ENCODE measurements around the gene PDK4. TPM values are rescaled to one million over a fixed set of nuclear protein-coding genes. Genes with fewer than 3 reads are reported as not detected.

PDK4 gene
- total and polyA plus RNA-seq, 4 experiments from 2014 or later = 0.35 to 0.44 TPM; not detected in 2

DNA sequence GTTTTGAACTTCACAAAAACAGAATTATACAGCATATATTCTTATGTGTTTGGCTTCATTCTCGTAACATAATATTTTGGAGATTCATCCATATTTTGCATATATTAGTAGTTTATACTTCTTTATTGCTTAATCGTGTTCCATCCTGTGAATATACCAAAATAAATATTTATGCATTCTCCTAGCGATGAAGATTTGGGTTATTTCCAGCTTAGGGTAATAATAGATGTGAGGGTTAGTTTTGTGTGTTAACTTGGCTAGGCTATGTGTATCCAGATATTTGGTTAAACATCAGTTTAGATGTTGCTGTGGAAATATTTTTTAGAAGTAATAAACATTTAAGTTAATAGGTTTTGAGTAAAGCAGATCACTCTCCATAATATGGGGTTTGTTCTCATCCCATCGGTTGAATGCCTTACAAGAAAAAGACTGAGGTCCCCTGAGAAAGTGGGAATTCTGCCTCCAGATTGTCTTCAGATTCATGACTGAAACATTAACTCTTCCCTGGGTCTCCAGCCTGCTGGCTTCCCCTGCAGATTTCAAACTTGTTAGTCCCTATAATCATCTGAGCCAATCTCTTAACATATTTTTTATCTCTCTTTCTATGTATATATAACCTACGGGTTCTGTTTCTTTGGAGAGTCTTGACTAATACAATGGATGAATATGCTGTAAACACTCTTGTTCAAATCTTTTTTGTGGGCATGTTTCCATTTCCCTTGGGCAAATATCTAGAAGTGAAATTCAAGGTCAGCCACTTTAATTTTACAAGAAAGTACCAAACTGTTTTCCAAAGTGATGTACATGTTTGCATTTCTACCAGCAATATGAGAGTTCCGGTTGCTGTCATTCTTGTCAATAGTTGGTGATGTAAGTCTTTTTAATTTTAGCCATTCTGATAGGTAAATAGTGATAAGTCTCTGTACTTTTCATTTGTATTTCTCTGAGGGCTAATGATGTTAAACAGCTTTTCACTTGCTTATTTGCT is 48.7 kb downstream of the PDK4 start:
- ChIA-PET POLR2A (ENCODE audit: partially characterized antibody) (no interaction called here), CTCF (ENCODE audit: partially characterized antibody) (no interaction called here)
- Histone ChIP-seq H3K4me3 (ENCODE audit: low read length in 2 of 2) (no peak overlapping the region), H3K36me3 (ENCODE audit: insufficient read depth, low read length) (no peaks in the 10 kb centered on the region), H3K4me1 (ENCODE audit: insufficient read depth, low read length) (no peaks in the 10 kb centered on the region), H3K27me3 (ENCODE audit: insufficient read depth, low read length) (no peaks in the 10 kb centered on the region), H3K9me3 (ENCODE audit: control insufficient read depth in 1 of 2, low read length in 2 of 2) (no peaks in the 10 kb centered on the region), H3K27ac (ENCODE audit: low read depth, low read length) (no peak overlapping the region)
- H3K27ac Mint-ChIP-seq = no peak overlapping the region
- no peaks in the 10 kb centered on the region for H3K36me3 Mint-ChIP-seq
- no peak for DNase-seq
- peaks cover 0 to 3% (median 0%) of the 10 kb centered on the region in 8 donors for H3K9me3 Mint-ChIP-seq
- no peak overlapping the region for H3K4me3 Mint-ChIP-seq
- H3K4me1 Mint-ChIP-seq = no peaks in the 10 kb centered on the region
- no peaks in the 10 kb centered on the region for H3K27me3 Mint-ChIP-seq
- intact Hi-C loops (cut with micrococcal nuclease) = no loop called here

DNA sequence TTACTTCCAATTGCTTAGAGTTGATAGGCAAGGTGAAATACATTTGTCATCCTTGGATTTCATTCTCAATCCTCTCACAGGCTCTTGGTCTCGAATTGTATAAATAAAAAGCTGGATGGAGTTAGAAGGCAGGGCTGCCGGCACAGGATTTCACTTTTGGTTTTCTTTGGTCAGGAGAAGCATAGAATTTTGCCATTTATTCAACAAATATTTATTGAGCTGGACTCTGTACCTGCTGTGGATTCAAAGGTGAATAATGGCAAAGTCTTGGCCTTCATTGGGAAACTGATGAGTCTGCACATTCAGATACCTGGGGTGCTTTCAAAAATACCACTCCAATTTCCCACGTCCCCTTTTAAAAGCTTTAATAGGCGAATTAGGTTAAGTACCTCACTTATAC is 49.7 kb downstream of the PDK4 start:
- Mint-ChIP-seq H3K27ac (no peak overlapping the region), H3K27me3 (no peaks in the 10 kb centered on the region), H3K4me1 (no peaks in the 10 kb centered on the region), H3K9me3 (peaks cover 0 to 3% (median 0%) of the 10 kb centered on the region in 8 donors), H3K36me3 (no peaks in the 10 kb centered on the region), H3K4me3 (no peak overlapping the region)
- H3K4me3 ChIP-seq (ENCODE audit: low read length in 2 of 2) = no peak overlapping the region
- H3K4me1 ChIP-seq (ENCODE audit: insufficient read depth, low read length) = no peaks in the 10 kb centered on the region
- no peaks in the 10 kb centered on the region for H3K36me3 ChIP-seq (ENCODE audit: insufficient read depth, low read length)
- ChIA-PET CTCF (ENCODE audit: partially characterized antibody) (interaction anchor here (1.3 kb wide), 1 partner anchor 35 kb away, joined by 3 read pairs; no protein-coding TSS in a partner anchor), POLR2A (ENCODE audit: partially characterized antibody) (no interaction called here)
- no peaks in the 10 kb centered on the region for H3K27me3 ChIP-seq (ENCODE audit: insufficient read depth, low read length)
- DNase-seq = no peak
- no peaks in the 10 kb centered on the region for H3K9me3 ChIP-seq (ENCODE audit: control insufficient read depth in 1 of 2, low read length in 2 of 2)
- H3K27ac ChIP-seq (ENCODE audit: low read depth, low read length) = no peak overlapping the region
- intact Hi-C loops (cut with micrococcal nuclease) = no loop called here

DNA sequence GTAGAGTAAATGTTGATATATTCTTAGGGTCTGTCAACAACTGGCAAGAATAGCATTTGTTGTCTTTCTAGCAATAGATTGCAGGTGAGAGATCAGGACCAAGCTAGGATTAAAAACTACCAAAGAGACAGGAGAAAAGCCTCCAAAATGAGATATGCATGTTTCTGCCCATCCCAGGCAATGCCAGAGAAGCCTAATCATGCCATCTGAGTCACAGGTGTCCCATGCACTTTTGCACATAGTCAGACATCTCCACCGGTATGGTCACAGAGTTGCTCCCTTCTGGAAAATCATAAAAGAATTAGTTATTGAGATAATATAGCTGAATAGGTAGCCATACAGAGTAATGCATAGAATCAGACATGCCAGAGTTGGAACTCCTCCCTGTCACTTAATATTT is 50.6 kb downstream of the PDK4 start:
- Mint-ChIP-seq H3K27me3 (no peaks in the 10 kb centered on the region), H3K27ac (no peak overlapping the region), H3K4me1 (no peaks in the 10 kb centered on the region), H3K4me3 (no peak overlapping the region), H3K36me3 (no peaks in the 10 kb centered on the region), H3K9me3 (peaks cover 0 to 3% (median 0%) of the 10 kb centered on the region in 8 donors)
- H3K4me1 ChIP-seq (ENCODE audit: insufficient read depth, low read length) = no peaks in the 10 kb centered on the region
- H3K9me3 ChIP-seq (ENCODE audit: control insufficient read depth in 1 of 2, low read length in 2 of 2) = no peaks in the 10 kb centered on the region
- no peaks in the 10 kb centered on the region for H3K27me3 ChIP-seq (ENCODE audit: insufficient read depth, low read length)
- no peak overlapping the region for H3K27ac ChIP-seq (ENCODE audit: low read depth, low read length)
- intact Hi-C loops (cut with micrococcal nuclease) = no loop called here
- ChIA-PET POLR2A (ENCODE audit: partially characterized antibody) (no interaction called here), CTCF (ENCODE audit: partially characterized antibody) (interaction anchor here (1.3 kb wide), 1 partner anchor 34 kb away, joined by 3 read pairs; no protein-coding TSS in a partner anchor)
- DNase-seq = no peak
- H3K36me3 ChIP-seq (ENCODE audit: insufficient read depth, low read length) = no peaks in the 10 kb centered on the region
- no peak overlapping the region for H3K4me3 ChIP-seq (ENCODE audit: low read length in 2 of 2)

DNA sequence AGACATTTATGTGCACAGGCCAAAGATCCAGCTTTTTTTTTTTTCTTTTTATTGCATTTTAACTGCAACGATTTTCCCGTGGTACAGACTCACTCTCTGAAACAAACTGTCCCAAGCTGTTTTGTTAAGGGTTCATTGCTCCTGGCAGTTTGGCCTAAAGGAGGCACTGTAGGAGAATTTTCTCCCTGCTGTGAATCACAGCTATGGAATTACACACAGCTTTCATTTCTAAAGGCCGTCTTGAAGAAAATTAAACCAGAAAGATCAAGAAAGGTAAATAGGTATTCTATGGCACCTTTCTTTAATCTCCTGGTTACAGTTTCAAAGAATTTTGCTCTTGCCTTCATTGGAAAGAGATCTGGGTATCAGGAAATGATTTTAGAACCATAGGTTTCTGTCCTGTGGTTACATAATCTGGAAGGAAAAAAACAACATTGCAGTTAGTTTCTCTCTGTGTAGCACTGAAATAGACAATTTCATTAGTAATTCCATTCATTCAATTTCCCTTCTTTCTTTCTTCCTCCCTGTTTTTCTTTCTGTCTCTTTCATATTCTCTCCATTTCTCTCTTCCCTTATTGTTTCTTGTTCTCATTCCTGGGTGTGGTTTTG is 51.2 kb downstream of the PDK4 start:
- no peaks in the 10 kb centered on the region for H3K9me3 ChIP-seq (ENCODE audit: control insufficient read depth in 1 of 2, low read length in 2 of 2)
- no peaks in the 10 kb centered on the region for H3K36me3 ChIP-seq (ENCODE audit: insufficient read depth, low read length)
- ChIA-PET CTCF (ENCODE audit: partially characterized antibody) (no interaction called here), POLR2A (ENCODE audit: partially characterized antibody) (no interaction called here)
- H3K27ac ChIP-seq (ENCODE audit: low read depth, low read length) = no peak overlapping the region
- intact Hi-C loops (cut with micrococcal nuclease) = no loop called here
- Mint-ChIP-seq H3K27me3 (peaks cover 0 to 2% of the 10 kb centered on the region in 2 donors), H3K27ac (no peak overlapping the region), H3K9me3 (peaks cover 0 to 3% (median 0%) of the 10 kb centered on the region in 8 donors), H3K4me3 (no peak overlapping the region), H3K4me1 (no peaks in the 10 kb centered on the region), H3K36me3 (no peaks in the 10 kb centered on the region)
- H3K4me3 ChIP-seq (ENCODE audit: low read length in 2 of 2) = no peak overlapping the region
- H3K27me3 ChIP-seq (ENCODE audit: insufficient read depth, low read length) = no peaks in the 10 kb centered on the region
- no peaks in the 10 kb centered on the region for H3K4me1 ChIP-seq (ENCODE audit: insufficient read depth, low read length)
- no peak for DNase-seq

DNA sequence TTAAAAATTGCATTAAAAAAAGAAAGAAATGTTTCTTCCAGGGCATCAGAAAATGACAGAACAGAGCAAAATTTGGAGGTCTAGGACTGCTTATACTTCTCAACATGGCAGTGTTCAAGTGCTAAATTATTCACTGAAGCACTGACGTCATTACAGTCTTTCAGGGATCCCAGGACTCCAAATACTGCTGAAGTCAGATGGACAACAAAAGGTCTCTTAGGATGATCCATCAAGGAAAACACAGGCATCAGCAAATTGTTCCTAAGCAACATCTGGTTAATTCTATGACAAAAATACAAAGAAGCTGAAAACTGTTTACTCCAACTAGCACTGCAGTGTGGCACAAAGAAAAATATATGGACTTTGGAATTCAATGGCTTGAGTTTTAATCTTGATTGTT is 52.1 kb downstream of the PDK4 start:
- Histone ChIP-seq H3K4me1 (ENCODE audit: insufficient read depth, low read length) (no peaks in the 10 kb centered on the region), H3K27me3 (ENCODE audit: insufficient read depth, low read length) (no peaks in the 10 kb centered on the region), H3K36me3 (ENCODE audit: insufficient read depth, low read length) (no peaks in the 10 kb centered on the region), H3K27ac (ENCODE audit: low read depth, low read length) (no peak overlapping the region), H3K4me3 (ENCODE audit: low read length in 2 of 2) (no peak overlapping the region), H3K9me3 (ENCODE audit: control insufficient read depth in 1 of 2, low read length in 2 of 2) (no peaks in the 10 kb centered on the region)
- Mint-ChIP-seq H3K4me1 (no peaks in the 10 kb centered on the region), H3K36me3 (no peaks in the 10 kb centered on the region), H3K9me3 (peaks cover 0 to 3% (median 0%) of the 10 kb centered on the region in 8 donors), H3K4me3 (no peak overlapping the region), H3K27me3 (peaks cover 0 to 2% of the 10 kb centered on the region in 2 donors), H3K27ac (no peak overlapping the region)
- CTCF ChIA-PET (ENCODE audit: partially characterized antibody) = no interaction called here
- intact Hi-C loops (cut with micrococcal nuclease) = no loop called here
- DNase-seq = no peak
- POLR2A ChIA-PET (ENCODE audit: partially characterized antibody) = no interaction called here

DNA sequence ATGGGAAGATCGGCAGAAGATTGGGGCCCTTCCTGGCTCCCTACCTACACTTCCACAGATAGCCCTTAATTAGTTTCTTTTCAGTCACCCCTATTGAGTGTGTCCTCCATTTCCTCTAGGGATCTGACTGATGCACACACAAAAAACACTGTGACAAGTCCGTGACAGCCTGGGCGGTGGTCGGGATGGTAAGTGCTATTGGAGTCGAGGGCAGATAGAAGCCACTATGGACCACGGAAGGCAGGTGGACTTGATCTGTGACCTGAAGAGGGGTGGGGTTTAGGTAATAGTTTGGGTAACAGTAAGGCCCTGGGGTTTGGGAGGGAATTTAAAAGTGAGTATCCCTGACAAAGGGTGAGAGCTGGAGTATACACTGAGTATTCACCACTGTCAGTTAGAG is 53.0 kb downstream of the PDK4 start:
- Mint-ChIP-seq H3K27me3 (peaks cover 0 to 2% of the 10 kb centered on the region in 2 donors), H3K4me3 (no peak overlapping the region), H3K36me3 (no peaks in the 10 kb centered on the region), H3K9me3 (peaks cover 0 to 2% (median 0%) of the 10 kb centered on the region in 8 donors), H3K4me1 (no peaks in the 10 kb centered on the region), H3K27ac (no peak overlapping the region)
- H3K27me3 ChIP-seq (ENCODE audit: insufficient read depth, low read length) = no peaks in the 10 kb centered on the region
- H3K4me1 ChIP-seq (ENCODE audit: insufficient read depth, low read length) = no peaks in the 10 kb centered on the region
- H3K4me3 ChIP-seq (ENCODE audit: low read length in 2 of 2) = no peak overlapping the region
- CTCF ChIA-PET (ENCODE audit: partially characterized antibody) = no interaction called here
- POLR2A ChIA-PET (ENCODE audit: partially characterized antibody) = no interaction called here
- DNase-seq = no peak
- intact Hi-C loops (cut with micrococcal nuclease) = no loop called here
- no peaks in the 10 kb centered on the region for H3K9me3 ChIP-seq (ENCODE audit: control insufficient read depth in 1 of 2, low read length in 2 of 2)
- no peaks in the 10 kb centered on the region for H3K36me3 ChIP-seq (ENCODE audit: insufficient read depth, low read length)
- no peak overlapping the region for H3K27ac ChIP-seq (ENCODE audit: low read depth, low read length)

DNA sequence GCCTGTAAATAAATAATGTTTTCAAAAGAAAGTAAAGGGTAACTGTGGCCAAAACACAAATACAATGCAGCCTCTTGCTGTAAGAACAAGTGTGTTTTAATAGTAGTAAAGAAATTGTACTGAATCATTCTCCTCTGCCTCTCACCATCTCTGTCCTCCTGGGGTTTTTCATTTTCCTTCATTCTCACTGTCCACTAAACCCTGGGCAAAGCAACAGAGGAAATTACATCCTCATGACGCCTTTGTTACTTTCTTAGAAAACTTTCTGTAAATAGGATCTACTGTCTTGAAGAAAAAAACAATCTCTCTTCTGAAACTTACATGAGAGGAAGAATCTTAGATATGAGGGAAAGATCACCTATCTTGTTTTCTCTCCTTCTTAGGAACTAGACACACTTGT is 56.0 kb downstream of the PDK4 start:
- Mint-ChIP-seq H3K27ac (no peak overlapping the region), H3K9me3 (peaks cover 0 to 2% (median 0%) of the 10 kb centered on the region in 8 donors), H3K27me3 (peaks cover 0 to 5% of the 10 kb centered on the region in 2 donors), H3K36me3 (no peaks in the 10 kb centered on the region), H3K4me1 (no peaks in the 10 kb centered on the region), H3K4me3 (no peak overlapping the region)
- DNase-seq = no peak
- Histone ChIP-seq H3K36me3 (ENCODE audit: insufficient read depth, low read length) (no peaks in the 10 kb centered on the region), H3K27me3 (ENCODE audit: insufficient read depth, low read length) (no peaks in the 10 kb centered on the region), H3K4me3 (ENCODE audit: low read length in 2 of 2) (no peak overlapping the region), H3K9me3 (ENCODE audit: control insufficient read depth in 1 of 2, low read length in 2 of 2) (no peaks in the 10 kb centered on the region), H3K27ac (ENCODE audit: low read depth, low read length) (no peak overlapping the region), H3K4me1 (ENCODE audit: insufficient read depth, low read length) (no peaks in the 10 kb centered on the region)
- intact Hi-C loops (cut with micrococcal nuclease) = no loop called here
- ChIA-PET POLR2A (ENCODE audit: partially characterized antibody) (no interaction called here), CTCF (ENCODE audit: partially characterized antibody) (interaction anchor here (1.4 to 2.2 kb wide), 2 partner anchors 8 to 29 kb away, joined by 4 read pairs; no protein-coding TSS in a partner anchor)
